NCI-H2196 (cell line): ENCODE data around the gene TINCR.

ENCODE experiments used
- DNase-seq: peaks from one replicate; lab custom pipeline; 2025; ENCODE audit not compliant: unreplicated experiment; lab: John Stamatoyannopoulos, UW

TINCR gene

DNA sequence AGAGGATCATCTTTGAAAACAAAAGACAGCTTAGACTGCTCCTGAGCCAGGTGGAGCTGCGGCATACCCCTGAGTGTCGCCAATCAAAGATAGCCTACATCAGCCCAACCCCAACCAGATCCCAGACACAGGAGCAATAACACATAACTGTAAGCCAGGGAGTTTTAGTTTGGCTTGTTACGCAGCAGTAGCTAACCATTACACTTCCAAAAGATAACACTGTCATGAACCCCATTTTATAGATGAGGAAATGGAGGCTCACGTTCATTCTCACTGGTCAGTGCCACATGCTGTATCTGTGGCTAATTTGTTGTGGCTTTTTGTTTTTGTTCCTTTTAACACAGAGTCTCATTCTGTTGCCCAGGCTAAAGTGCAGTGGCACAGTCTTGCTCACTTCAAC, 47.3 kb downstream of the TINCR start:
- DNase-seq: no peak

DNA sequence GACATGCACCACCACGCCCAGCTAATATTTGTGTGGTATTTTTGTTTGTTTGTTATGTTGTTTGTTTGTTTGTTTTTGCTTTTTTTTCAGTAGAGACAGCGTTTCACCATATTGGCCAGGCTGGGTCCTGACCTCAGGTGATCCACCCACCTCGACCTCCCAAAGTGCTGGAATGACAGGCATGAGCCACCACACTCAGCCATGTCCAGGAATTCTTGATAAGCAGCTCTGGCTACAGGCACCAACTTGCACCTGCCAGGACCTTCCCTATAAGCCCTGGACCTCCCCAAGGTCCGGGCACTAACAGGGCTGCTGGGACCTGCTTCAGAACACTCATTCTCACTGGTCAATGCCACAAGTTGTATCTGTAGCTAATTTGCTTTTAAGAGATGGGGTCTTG, 48.7 kb downstream of the TINCR start:
- no peak for DNase-seq

DNA sequence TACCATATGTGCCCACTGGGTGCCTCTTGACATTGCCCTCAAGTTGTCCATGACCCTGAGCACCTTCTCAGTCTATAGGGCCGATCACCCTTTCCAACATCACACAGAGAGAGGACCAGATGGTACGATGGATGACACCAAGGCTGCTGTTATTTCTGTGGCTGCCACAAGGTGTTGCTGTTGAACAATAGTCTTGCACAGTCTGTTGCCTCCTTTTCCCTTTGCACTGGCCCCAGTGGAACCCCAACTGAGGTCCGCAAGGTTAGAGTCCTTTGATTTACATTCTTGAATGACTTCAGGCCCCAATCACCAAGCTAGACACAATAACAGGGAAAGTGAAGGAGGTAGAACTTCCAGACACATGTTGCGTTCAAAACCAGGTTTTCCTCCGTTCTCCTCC, 52.0 kb downstream of the TINCR start:
- DNase-seq: no peak

DNA sequence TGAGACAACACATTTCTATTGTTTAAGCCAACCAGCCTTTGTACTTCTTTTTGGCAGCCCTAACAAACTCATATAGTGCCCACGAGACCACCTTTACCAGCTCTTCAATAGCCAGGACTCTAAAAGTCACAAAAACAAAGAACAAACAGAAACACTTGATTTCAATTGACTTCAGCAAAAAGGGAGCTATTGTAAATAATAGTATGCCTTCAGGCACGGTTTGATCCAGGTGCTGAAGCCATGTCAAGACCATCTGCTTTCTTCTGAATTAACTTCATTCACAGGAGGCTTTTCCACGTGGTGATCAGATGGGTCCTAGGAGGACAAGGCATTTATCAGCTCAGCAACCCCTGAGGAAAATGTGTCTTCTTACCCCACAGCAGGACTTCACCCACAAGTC, 53.8 kb downstream of the TINCR start:
- no peak for DNase-seq

GRCh38 chr19:5512715-5513114, 55.0 kb downstream of the TINCR start:
- DNase-seq: no peak
